SK-N-SH (cell line): ENCODE data around the gene FOXK1. TPM values are rescaled to one million over a fixed set of nuclear protein-coding genes. Genes with fewer than 3 reads are reported as not detected.

Experiments
- CTCF ChIA-PET: fragments of 300-600, 350-600 bp; formaldehyde crosslinking; extraction: SDS; loops from one replicate; lab custom pipeline; 2021; lab: Yijun Ruan, JAX
- POLR2A ChIA-PET: fragments of 350-600 bp; sonication (Branson Sonifier 250); formaldehyde crosslinking; extraction: SDS; loops from one replicate; lab custom pipeline; 2020; ENCODE audit warnings: antibody characterized with exemption, inconsistent platforms; lab: Yijun Ruan, JAX
- DNase-seq: peaks from one replicate; pipeline ENCODE4 v3.0.0; 2012
- H2AFZ ChIP-seq: fragments of 200-600 bp; sonication (generic); 2 replicates; pipeline ENCODE4 v1.8.1; 2016; ENCODE audit warnings: antibody characterized with exemption, mild to moderate bottlenecking, low read depth
- H3F3A ChIP-seq: fragments of 200-600 bp; sonication (generic); replicated peaks from 2 replicates; pipeline ENCODE3; 2016; ENCODE audit warnings: antibody characterized with exemption, mild to moderate bottlenecking; ENCODE audit not compliant: insufficient read depth
- H3K27ac ChIP-seq, 2 experiments: fragments of 200-500 bp in 1 of 2; fragments of 200-600 bp in 1 of 2; sonication (Bioruptor generic) in 1 of 2; sonication (generic), shearing (Covaris generic) in 1 of 2; 2 replicates each; pipeline versions ENCODE4 v1.5.1 to v1.6.1; 2014 to 2016; ENCODE audit warnings: low read depth in 2 of 2, inconsistent platforms in 1 of 2, low read length in 1 of 2, mild to moderate bottlenecking in 1 of 2, mixed read lengths in 1 of 2
- H3K27me3 ChIP-seq: fragments of 200-600 bp; sonication (generic), shearing (Covaris generic); 2 replicates; pipeline ENCODE4 v1.6.1; 2016; ENCODE audit warnings: mixed run types; ENCODE audit not compliant: insufficient read depth
- H3K36me3 ChIP-seq, 2 experiments: fragments of 200-500 bp in 1 of 2; fragments of 200-600 bp in 1 of 2; sonication (Bioruptor generic) in 1 of 2; sonication (generic) in 1 of 2; replicated peaks in 1 of 2; 2 replicates each; pipeline versions ENCODE3 to v1.5.1; 2014 to 2016; ENCODE audit warnings: low read length in 1 of 2, mild to moderate bottlenecking in 1 of 2; ENCODE audit not compliant: insufficient read depth in 2 of 2, control insufficient read depth in 1 of 2
- H3K4me1 ChIP-seq, 2 experiments: fragments of 200-500 bp in 1 of 2; fragments of 200-600 bp in 1 of 2; sonication (Bioruptor generic) in 1 of 2; sonication (generic), shearing (Covaris generic) in 1 of 2; 2 replicates each; pipeline versions ENCODE4 v1.5.1 to v1.6.1; 2014 to 2016; ENCODE audit warnings: low read depth in 1 of 2, low read length in 1 of 2, mixed run types in 1 of 2; ENCODE audit not compliant: insufficient read depth in 2 of 2, control insufficient read depth in 1 of 2
- H3K4me2 ChIP-seq: fragments of 200-600 bp; sonication (generic), shearing (Covaris generic); 2 replicates; pipeline ENCODE4 v1.6.1; 2017; ENCODE audit warnings: mixed run types
- H3K4me3 ChIP-seq, 2 experiments: fragments of 200-500 bp in 1 of 2; fragments of 200-600 bp in 1 of 2; sonication (Bioruptor generic) in 1 of 2; sonication (generic), shearing (Covaris generic) in 1 of 2; 2 replicates each; pipeline versions ENCODE4 v1.5.1 to v1.8.1; 2014 to 2016; ENCODE audit warnings: low read depth in 2 of 2, inconsistent platforms in 1 of 2, low read length in 1 of 2, mild to moderate bottlenecking in 1 of 2, mixed read lengths in 1 of 2, moderate library complexity in 1 of 2
- H3K79me2 ChIP-seq: fragments of 200-600 bp; sonication (generic); 2 replicates; pipeline ENCODE4 v1.8.1; 2017; ENCODE audit warnings: mild to moderate bottlenecking; ENCODE audit not compliant: insufficient read depth
- H3K9ac ChIP-seq: fragments of 200-600 bp; sonication (generic); 2 replicates; pipeline ENCODE4 v1.6.1; 2017; ENCODE audit warnings: mixed run types
- H3K9me2 ChIP-seq: fragments of 200-600 bp; sonication (generic); 2 replicates; pipeline ENCODE4 v1.6.1; 2017; ENCODE audit warnings: mixed run types
- H3K9me3 ChIP-seq: fragments of 200-600 bp; sonication (generic); 2 replicates; pipeline ENCODE4 v1.6.1; 2017; ENCODE audit warnings: mixed run types, mild to moderate bottlenecking, moderate library complexity
- H4K20me1 ChIP-seq: fragments of 200-600 bp; sonication (generic); 2 replicates; pipeline ENCODE4 v1.6.1; 2017; ENCODE audit warnings: mild to moderate bottlenecking, mixed run types; ENCODE audit not compliant: insufficient read depth
- CHD2 ChIP-seq: fragments of 150-350 bp; IDR thresholded peaks from 2 replicates; pipeline ENCODE4 v1.6.1; 2018; ENCODE audit warnings: low read length; ENCODE audit not compliant: partially characterized antibody
- EZH2phosphoT487 ChIP-seq: fragments of 200-600 bp; sonication (generic); IDR thresholded peaks from 2 replicates; pipeline ENCODE4 v1.6.1; 2017; ENCODE audit warnings: low read depth, mixed run types, mild to moderate bottlenecking, antibody characterized with exemption, moderate library complexity, borderline replicate concordance
- FOXJ3 ChIP-seq: sonication (generic); formaldehyde crosslinking; IDR thresholded peaks from 2 replicates; pipeline ENCODE4 v1.5.1; 2020; ENCODE audit warnings: mild to moderate bottlenecking, missing genetic modification reagents
- GABPA ChIP-seq: IDR thresholded peaks from 2 replicates; pipeline ENCODE4 v1.4.0; 2012; ENCODE audit warnings: low read depth, mild to moderate bottlenecking
- IRF3 ChIP-seq: fragments of 150-350 bp; IDR thresholded peaks from 2 replicates; pipeline ENCODE4 v1.6.1; 2016; ENCODE audit warnings: mild to moderate bottlenecking, low read depth, low read length
- MXI1 ChIP-seq: IDR thresholded peaks from 2 replicates; pipeline ENCODE4 v1.6.1; 2012; ENCODE audit warnings: mild to moderate bottlenecking, low read depth, low read length, improper control_type of control experiment
- NFIC ChIP-seq: IDR thresholded peaks from 2 replicates; pipeline ENCODE4 v1.4.0; 2012; ENCODE audit warnings: borderline replicate concordance
- POLR2AphosphoS5 ChIP-seq: IDR thresholded peaks from 2 replicates; pipeline ENCODE4 v1.6.1; 2012; ENCODE audit warnings: low read depth, low read length
- RAD21 ChIP-seq: IDR thresholded peaks from 2 replicates; pipeline ENCODE4 v1.6.1; 2012; ENCODE audit warnings: mild to moderate bottlenecking, low read length
- REST ChIP-seq: IDR thresholded peaks from 2 replicates; pipeline ENCODE4 v1.6.1; 2012; ENCODE audit warnings: mild to moderate bottlenecking, low read depth, low read length, moderate library complexity
- RFX5 ChIP-seq: IDR thresholded peaks from 2 replicates; pipeline ENCODE4 v1.6.1; 2012; ENCODE audit warnings: mild to moderate bottlenecking, improper control_type of control experiment, low read length
- SMC3 ChIP-seq: IDR thresholded peaks from 2 replicates; pipeline ENCODE4 v1.6.1; 2012; ENCODE audit warnings: low read depth, low read length, improper control_type of control experiment
- TEAD4 ChIP-seq: IDR thresholded peaks from 2 replicates; pipeline ENCODE4 v1.4.0; 2012; ENCODE audit warnings: mild to moderate bottlenecking, borderline replicate concordance; ENCODE audit not compliant: insufficient read depth
- USF2 ChIP-seq: fragments of 150-350 bp; IDR thresholded peaks from 2 replicates; pipeline ENCODE4 v1.6.1; 2017; ENCODE audit warnings: antibody characterized with exemption, low read length, low read depth, borderline replicate concordance
- WGBS: methylation state at CpG from one replicate; pipeline ENCODE4 v1.1.6; 2017; ENCODE audit warnings: low lambda C conversion rate; 5-methylcytosine and 5-hydroxymethylcytosine counted together
- polyA plus RNA-seq, 3 experiments: library from polyadenylated mRNA; depleted of rRNA; stranded (reverse); fragments of >200 nt; gene quantifications; 2 replicates each; pipeline ENCODE4 v1.2.3, GENCODE V29; 2012
- TF ChIP-seq, protein P1 (sequence below): IDR thresholded peaks from 2 replicates; pipeline ENCODE4 v1.4.0; 2012; ENCODE audit warnings: low read depth
- TF ChIP-seq, protein P2 (sequence below): fragments of 200-600 bp; sonication (generic); IDR thresholded peaks from 2 replicates; pipeline ENCODE4 v1.6.1; 2017; ENCODE audit warnings: antibody characterized with exemption, mild to moderate bottlenecking, moderate library complexity
- TF ChIP-seq, protein P3 (sequence below): IDR thresholded peaks from 2 replicates; pipeline ENCODE4 v1.4.0; 2012; ENCODE audit warnings: low read depth, borderline replicate concordance

The FOXK1 gene
- polyA plus RNA-seq, 1 of the 3 experiments (the other 2 are of a cell fraction), result 4.7 TPM

- H3K79me2 ChIP-seq, result no peaks in the 10 kb centered on the region
- POLR2A ChIA-PET, result no interaction called here
- H3K27me3 ChIP-seq, result no peaks in the 10 kb centered on the region
- H3K9me3 ChIP-seq, result no peaks in the 10 kb centered on the region
- no peaks in the 10 kb centered on the region for H3K4me1 ChIP-seq
- WGBS, result 94% methylated on average over 43 of the region's 54 CpGs
- no peaks in the 10 kb centered on the region for H3F3A ChIP-seq
- CTCF ChIA-PET, result interaction anchor here (0.9 to 1.2 kb wide), 2 partner anchors 9 to 121 kb away, joined by 3 to 4 read pairs; partner anchors contain the start of gene RADIL
- H3K4me3 ChIP-seq, result no peak overlapping the region
- no peak overlapping the region for H3K4me2 ChIP-seq
- no peak overlapping the region for H3K9ac ChIP-seq
- H4K20me1 ChIP-seq, result no peaks in the 10 kb centered on the region
- H2AFZ ChIP-seq, result no peak overlapping the region
- peaks cover 19 to 76% of the 10 kb centered on the region in 2 experiments for H3K36me3 ChIP-seq
- TF ChIP-seq, protein P1, sequence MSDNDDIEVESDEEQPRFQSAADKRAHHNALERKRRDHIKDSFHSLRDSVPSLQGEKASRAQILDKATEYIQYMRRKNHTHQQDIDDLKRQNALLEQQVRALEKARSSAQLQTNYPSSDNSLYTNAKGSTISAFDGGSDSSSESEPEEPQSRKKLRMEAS, result no peak
- TF ChIP-seq TEAD4, result no peak
- no peak for TF ChIP-seq CHD2
- no peak for TF ChIP-seq RAD21
- TF ChIP-seq NFIC, result no peak
- TF ChIP-seq POLR2AphosphoS5, result no peak
- no peak for TF ChIP-seq RFX5
- no peak for TF ChIP-seq GABPA
- TF ChIP-seq, protein P2, sequence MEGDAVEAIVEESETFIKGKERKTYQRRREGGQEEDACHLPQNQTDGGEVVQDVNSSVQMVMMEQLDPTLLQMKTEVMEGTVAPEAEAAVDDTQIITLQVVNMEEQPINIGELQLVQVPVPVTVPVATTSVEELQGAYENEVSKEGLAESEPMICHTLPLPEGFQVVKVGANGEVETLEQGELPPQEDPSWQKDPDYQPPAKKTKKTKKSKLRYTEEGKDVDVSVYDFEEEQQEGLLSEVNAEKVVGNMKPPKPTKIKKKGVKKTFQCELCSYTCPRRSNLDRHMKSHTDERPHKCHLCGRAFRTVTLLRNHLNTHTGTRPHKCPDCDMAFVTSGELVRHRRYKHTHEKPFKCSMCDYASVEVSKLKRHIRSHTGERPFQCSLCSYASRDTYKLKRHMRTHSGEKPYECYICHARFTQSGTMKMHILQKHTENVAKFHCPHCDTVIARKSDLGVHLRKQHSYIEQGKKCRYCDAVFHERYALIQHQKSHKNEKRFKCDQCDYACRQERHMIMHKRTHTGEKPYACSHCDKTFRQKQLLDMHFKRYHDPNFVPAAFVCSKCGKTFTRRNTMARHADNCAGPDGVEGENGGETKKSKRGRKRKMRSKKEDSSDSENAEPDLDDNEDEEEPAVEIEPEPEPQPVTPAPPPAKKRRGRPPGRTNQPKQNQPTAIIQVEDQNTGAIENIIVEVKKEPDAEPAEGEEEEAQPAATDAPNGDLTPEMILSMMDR, result no peak
- no peak for TF ChIP-seq MXI1
- TF ChIP-seq, protein P3, sequence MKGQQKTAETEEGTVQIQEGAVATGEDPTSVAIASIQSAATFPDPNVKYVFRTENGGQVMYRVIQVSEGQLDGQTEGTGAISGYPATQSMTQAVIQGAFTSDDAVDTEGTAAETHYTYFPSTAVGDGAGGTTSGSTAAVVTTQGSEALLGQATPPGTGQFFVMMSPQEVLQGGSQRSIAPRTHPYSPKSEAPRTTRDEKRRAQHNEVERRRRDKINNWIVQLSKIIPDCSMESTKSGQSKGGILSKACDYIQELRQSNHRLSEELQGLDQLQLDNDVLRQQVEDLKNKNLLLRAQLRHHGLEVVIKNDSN, result no peak
- no peak for TF ChIP-seq REST
- no peak for TF ChIP-seq SMC3
- no peak for TF ChIP-seq FOXJ3 (CRISPR knock-in tag)
- no peak for TF ChIP-seq USF2
- TF ChIP-seq EZH2phosphoT487, result no peak
- TF ChIP-seq IRF3, result no peak
- no peaks in the 10 kb centered on the region for H3K9me2 ChIP-seq
- no peak for DNase-seq
- no peak overlapping the region for H3K27ac ChIP-seq
Measured at GRCh38 chr7:4762121-4763055, 80.3 kb downstream of the FOXK1 start.
